A673 (cell line): ENCODE results near the gene BORCS6. TPM values are rescaled to one million over a fixed set of nuclear protein-coding genes. Genes with fewer than 3 reads are reported as not detected.

Experiments used
- BruUV-seq: library from RNA; stranded (reverse); fragments of 400-500 nt; replicated peaks from 2 replicates; lab custom pipeline; 2021; lab: Mats Ljungman, UMichigan
- CTCF ChIA-PET: fragments of 300-600 bp; sonication (Branson Sonifier 250); formaldehyde crosslinking; loops from one replicate; lab custom pipeline; 2022; ENCODE audit warnings: antibody characterized with exemption; lab: Charles Lee
- POLR2A ChIA-PET: fragments of 300-600 bp; sonication (Branson Sonifier 250); formaldehyde crosslinking; loops from one replicate; lab custom pipeline; 2022; ENCODE audit warnings: antibody characterized with exemption; ENCODE audit not compliant: low non-redundant PET; lab: Charles Lee
- DNase-seq: peaks from one replicate; pipeline ENCODE4 v3.0.0-alpha.2; 2015; ENCODE audit warnings: low spot score
- H3K27ac ChIP-seq: fragments of 200-600 bp; sonication (generic); 2 replicates; pipeline ENCODE4 v1.5.1; 2016; ENCODE audit warnings: mixed run types, low read depth, mild to moderate bottlenecking, mixed read lengths, antibody characterized with exemption, low read length; ENCODE audit not compliant: poor library complexity, severe bottlenecking
- H3K27me3 ChIP-seq: fragments of 200-600 bp; sonication (generic); replicated peaks from 2 replicates; pipeline ENCODE4 v1.6.1; 2017; ENCODE audit warnings: mixed run types, low read depth, mild to moderate bottlenecking, mixed read lengths, antibody characterized with exemption, low read length; ENCODE audit not compliant: insufficient read depth, poor library complexity
- H3K36me3 ChIP-seq: fragments of 200-600 bp; sonication (generic); 2 replicates; pipeline ENCODE4 v1.6.1; 2016; ENCODE audit warnings: mixed run types, mild to moderate bottlenecking, mixed read lengths, antibody characterized with exemption, low read length; ENCODE audit not compliant: insufficient read depth, poor library complexity, severe bottlenecking
- H3K4me1 ChIP-seq: fragments of 200-600 bp; sonication (generic); 2 replicates; pipeline ENCODE4 v1.6.1; 2017; ENCODE audit warnings: mixed run types, mild to moderate bottlenecking, mixed read lengths, antibody characterized with exemption, low read length; ENCODE audit not compliant: insufficient read depth, poor library complexity, severe bottlenecking
- H3K4me3 ChIP-seq: fragments of 200-600 bp; sonication (generic); 2 replicates; pipeline ENCODE4 v1.5.1; 2016; ENCODE audit warnings: low read depth, mixed run types, mild to moderate bottlenecking, mixed read lengths, low read length; ENCODE audit not compliant: poor library complexity, severe bottlenecking
- H3K9me3 ChIP-seq: fragments of 200-600 bp; sonication (generic); 2 replicates; pipeline ENCODE4 v1.6.1; 2016; ENCODE audit warnings: mixed run types, low read depth, mild to moderate bottlenecking, mixed read lengths, antibody characterized with exemption, low read length; ENCODE audit not compliant: poor library complexity, severe bottlenecking
- EZH2 ChIP-seq: fragments of 200-600 bp; sonication (generic); IDR thresholded peaks from 2 replicates; pipeline ENCODE4 v1.6.1; 2017; ENCODE audit warnings: borderline replicate concordance, low read depth, mild to moderate bottlenecking, mixed read lengths, antibody characterized with exemption, low read length; ENCODE audit not compliant: poor library complexity, severe bottlenecking
- intact Hi-C: fragments of 100-400 bp; cut with micrococcal nuclease; formaldehyde crosslinking; loops from one replicate; pipeline ENCODE4 v1.10.0; 2022; ENCODE audit not compliant: unreplicated experiment
- total RNA-seq: library from RNA; stranded (reverse); gene quantifications from 2 replicates; pipeline ENCODE4 v1.2.3, GENCODE V29; 2021
- TF ChIP-seq, protein P1 (sequence below): fragments of 300-800, 200-600 bp; sonication (generic); conservative IDR thresholded peaks from 2 replicates; pipeline ENCODE4 v1.5.1; 2017; ENCODE audit warnings: low read depth, mild to moderate bottlenecking, antibody characterized with exemption, low read length, moderate library complexity, mixed read lengths

The BORCS6 gene
- total RNA-seq, 1 experiment from 2014 or later, result 3.7 TPM

- Histone ChIP-seq H3K36me3 (peaks cover 70% of the 10 kb centered on the region), H3K4me1 (no peaks in the 10 kb centered on the region), H3K27me3 (no peaks in the 10 kb centered on the region), H3K27ac (no peak overlapping the region), H3K4me3 (no peak overlapping the region), H3K9me3 (no peaks in the 10 kb centered on the region)
- ChIA-PET CTCF (no interaction called here), POLR2A (no interaction called here)
- no TSS peak for BruUV-seq
- DNase-seq, result no peak
- intact Hi-C loops, result no loop called here
- no peak for TF ChIP-seq EZH2
- TF ChIP-seq, protein P1, sequence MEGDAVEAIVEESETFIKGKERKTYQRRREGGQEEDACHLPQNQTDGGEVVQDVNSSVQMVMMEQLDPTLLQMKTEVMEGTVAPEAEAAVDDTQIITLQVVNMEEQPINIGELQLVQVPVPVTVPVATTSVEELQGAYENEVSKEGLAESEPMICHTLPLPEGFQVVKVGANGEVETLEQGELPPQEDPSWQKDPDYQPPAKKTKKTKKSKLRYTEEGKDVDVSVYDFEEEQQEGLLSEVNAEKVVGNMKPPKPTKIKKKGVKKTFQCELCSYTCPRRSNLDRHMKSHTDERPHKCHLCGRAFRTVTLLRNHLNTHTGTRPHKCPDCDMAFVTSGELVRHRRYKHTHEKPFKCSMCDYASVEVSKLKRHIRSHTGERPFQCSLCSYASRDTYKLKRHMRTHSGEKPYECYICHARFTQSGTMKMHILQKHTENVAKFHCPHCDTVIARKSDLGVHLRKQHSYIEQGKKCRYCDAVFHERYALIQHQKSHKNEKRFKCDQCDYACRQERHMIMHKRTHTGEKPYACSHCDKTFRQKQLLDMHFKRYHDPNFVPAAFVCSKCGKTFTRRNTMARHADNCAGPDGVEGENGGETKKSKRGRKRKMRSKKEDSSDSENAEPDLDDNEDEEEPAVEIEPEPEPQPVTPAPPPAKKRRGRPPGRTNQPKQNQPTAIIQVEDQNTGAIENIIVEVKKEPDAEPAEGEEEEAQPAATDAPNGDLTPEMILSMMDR, result no peak
Measured at GRCh38 chr17:8143581-8144400, 46.2 kb downstream of the BORCS6 start.

DNA sequence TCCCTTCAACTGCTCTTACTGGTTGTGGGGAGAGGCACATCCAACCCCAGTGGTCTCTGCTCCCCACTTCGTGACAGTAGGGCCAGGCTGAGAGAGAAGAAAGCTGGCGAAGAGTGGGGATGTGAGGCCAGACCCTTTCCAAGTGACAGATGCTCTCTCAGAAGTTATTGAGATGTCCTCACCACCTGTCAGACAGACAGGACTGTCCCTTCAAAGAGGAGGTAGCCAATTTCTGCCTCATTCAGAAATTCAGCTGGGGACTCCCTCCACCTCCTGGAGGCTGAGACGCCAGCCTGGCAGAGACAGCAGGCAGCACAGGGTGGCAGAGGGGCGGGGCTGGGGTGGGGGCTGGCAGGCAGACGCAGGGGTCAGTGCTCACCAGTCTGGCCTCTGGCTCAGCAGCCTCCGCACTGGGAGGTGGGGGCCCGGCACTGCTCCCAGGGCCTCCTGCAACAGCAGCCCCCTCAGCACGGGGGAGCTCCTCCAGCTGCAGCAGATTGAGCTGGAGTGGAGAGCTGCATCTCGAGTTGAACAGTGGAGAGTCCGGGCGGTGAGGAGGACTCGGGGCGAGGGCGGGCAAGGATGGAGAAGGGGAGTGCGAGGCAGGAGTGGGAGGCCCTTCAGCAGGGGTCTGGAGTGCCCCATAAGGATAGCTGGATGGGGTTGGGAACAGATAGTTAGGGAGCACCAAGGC is 46.9 kb downstream of the BORCS6 start:
- Histone ChIP-seq H3K27ac (no peak overlapping the region), H3K9me3 (no peaks in the 10 kb centered on the region), H3K36me3 (peaks cover 63% of the 10 kb centered on the region), H3K4me1 (no peaks in the 10 kb centered on the region), H3K27me3 (no peaks in the 10 kb centered on the region), H3K4me3 (no peak overlapping the region)
- intact Hi-C loops, result no loop called here
- CTCF ChIA-PET, result no interaction called here
- TF ChIP-seq, protein P1, result no peak
- TF ChIP-seq EZH2, result no peak
- DNase-seq, result no peak
- no TSS peak for BruUV-seq
- POLR2A ChIA-PET, result no interaction called here

DNA sequence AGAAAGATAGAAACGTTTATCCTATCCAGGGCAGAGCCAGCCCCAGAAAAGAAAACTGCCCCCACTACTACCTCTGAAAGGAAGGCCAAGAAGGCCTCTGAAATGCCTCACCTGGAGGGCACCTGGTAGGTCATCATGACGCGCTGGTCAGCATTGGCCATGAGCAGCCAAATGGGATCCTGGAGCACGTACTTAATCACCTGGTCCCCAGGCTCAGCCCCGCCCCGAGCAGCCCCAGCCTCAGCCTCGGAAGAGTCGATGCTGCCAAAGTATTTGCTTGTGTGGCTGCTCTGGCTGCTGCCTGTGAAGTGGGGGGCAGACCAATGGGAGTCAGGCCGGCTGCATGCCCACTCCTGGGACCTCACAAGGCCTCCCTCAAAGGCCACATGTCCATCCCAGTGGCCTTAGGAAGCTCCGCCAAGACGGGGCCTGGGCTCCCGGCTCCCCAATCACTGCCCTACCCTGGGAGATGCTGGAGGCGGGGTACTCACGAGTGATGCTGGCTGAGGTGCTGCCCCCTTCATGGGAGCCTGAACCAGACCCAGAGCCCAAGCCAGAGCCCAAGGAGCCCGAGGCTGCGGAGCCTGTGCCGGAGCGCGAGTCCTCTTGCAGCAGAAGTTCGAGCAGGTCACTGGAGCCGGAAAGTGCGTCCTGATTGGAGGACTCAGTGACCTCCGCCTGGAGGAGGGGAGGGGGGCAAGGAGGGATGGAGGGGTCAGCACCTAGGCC is 47.7 kb downstream of the BORCS6 start:
- TF ChIP-seq, protein P1, result no peak
- TF ChIP-seq EZH2, result no peak

More for the DNA sequence above, 47.7 kb downstream of the BORCS6 start:
- Histone ChIP-seq H3K27ac (no peak overlapping the region), H3K27me3 (no peaks in the 10 kb centered on the region), H3K4me1 (no peaks in the 10 kb centered on the region), H3K4me3 (no peak overlapping the region), H3K9me3 (no peaks in the 10 kb centered on the region), H3K36me3 (peaks cover 57% of the 10 kb centered on the region)
- intact Hi-C loops, result no loop called here
- ChIA-PET CTCF (no interaction called here), POLR2A (no interaction called here)
- no peak for DNase-seq
- BruUV-seq, result no TSS peak
